Cerebellar cortex (tissue), 1 donor: ENCODE results near the gene SDK1.

Experiments
- DNase-seq: peaks from one replicate; pipeline ENCODE4 v3.0.0-alpha.2; 2015; ENCODE audit warnings: low spot score

SDK1 gene

DNA sequence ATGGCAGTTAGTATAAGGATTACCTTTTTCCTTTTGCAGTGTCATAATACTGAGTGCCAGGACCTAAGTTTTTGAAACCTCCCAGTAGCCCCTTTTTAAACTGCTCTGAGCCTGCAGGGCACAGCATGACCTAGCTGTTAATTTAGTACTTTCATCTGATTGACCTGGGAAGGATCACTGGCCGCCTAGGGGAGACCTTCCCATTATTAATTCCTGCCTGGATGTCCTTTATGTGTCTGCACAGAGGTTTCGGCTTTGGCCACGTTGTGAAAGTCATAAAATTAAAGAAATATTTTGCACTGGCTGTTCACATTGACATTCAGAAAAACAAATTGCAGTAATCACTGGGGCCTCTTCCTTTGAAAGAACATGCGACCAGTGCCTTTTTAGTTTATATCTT lies 290.2 kb downstream of the SDK1 start:
- no peak for DNase-seq

DNA sequence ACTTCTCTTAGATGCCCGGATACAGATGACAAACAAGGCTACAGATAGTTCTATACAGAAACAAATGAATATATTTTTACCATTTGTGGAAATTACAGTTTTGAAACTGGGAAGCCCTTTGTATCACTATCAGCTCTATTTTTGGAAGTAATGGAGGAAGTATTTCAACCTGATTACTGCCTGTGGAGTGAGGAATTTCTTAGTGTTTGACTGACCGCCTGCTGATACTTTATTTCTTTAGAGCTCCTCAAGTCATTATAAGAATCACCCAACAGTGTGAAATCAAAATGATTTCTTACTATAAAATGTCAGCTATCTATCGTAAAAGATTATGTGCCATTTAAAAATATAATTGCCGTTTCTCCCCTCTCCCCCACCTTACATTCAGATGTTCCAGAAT lies 290.9 kb downstream of the SDK1 start:
- no peak for DNase-seq

DNA sequence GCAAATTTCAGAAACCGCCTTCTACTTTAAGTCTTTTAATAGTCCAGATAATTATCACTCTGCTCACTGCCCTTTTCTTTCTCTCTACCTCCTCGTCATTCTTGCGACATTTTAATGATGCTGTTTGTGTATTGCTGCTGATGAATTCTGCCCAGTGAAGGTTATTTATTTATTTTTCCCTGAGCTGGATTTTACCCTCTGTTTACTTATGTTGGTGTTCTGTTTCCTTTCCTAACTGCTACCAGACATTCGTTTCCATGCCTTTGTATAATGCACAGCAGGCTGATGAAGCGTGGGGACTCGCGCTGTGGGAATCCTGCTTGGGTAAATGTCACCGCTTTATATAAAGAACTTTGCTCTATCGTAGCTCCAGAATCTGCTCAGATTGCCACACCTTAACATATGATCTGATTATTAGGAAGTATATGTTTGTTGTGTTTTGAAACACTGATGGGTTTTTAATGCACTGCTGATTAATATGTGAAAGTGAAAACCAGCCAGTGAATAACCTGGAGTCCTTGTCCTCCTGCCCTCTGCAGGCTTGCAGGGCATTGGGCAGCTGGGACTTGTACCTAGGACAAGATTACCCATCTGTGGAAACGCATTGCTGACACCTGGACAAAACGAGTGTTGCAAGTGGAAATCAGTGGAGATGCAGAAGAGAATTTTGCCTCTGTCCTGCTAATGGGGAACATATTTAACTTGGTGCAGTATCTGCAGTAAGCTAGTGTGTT lies 291.5 kb downstream of the SDK1 start:
- no peak for DNase-seq

DNA sequence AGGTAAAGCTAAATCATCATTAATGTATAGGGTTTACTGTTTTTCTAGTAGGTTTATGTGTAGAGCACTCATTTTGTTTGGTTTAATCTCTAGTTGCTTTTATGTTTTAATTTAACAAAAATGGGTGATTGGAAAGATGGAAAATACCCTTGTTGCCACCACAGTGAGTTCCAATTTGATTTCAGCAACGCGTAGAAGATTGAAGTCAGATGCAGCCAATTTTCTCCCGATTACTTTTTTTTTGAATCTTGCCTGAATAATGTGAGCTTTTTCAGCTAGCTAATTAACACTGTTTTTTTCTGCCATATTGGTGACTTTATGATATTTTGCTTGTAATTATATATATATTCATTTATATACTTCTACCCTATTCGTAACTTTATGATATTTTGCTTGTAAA lies 293.8 kb downstream of the SDK1 start:
- no peak for DNase-seq

DNA sequence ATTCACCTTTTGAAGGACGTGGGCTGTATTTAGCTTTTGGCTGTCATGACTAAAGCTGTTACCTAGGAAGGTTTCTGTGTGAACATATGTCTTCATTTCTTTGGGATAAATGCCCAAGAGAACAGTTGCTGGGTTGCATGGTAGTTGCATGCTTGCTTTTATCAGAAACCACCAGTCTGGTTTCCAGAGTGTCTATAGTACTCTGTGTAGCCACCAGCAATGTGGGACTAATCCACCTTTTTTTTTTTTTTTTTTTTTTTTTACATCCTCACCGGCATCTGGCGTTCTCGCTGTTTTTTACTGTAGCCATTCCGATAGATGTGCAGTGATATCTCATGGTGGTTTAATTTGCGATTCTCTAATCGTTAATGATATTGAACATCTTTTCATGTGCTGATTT lies 297.8 kb downstream of the SDK1 start:
- peak; percentile 1 for DNase-seq

DNA sequence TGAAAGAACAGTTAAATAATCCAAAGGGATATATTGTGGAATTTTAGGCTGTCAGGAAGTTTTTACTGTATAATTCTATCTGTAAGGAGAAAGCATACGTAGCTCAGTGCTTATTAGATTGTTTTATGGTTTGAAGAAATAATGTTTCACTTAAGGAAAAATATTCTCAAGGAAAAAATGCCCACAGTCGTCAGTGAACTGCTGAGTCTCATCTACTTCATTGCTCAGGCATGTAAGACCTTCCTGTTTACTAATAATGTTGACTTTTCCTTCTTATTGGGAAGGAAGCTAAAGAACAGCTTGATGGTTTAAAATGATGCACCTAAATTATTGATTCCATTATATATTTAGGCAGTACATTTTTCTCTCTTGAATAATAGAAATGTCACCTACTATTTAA lies 304.2 kb downstream of the SDK1 start:
- DNase-seq, result no peak

DNA sequence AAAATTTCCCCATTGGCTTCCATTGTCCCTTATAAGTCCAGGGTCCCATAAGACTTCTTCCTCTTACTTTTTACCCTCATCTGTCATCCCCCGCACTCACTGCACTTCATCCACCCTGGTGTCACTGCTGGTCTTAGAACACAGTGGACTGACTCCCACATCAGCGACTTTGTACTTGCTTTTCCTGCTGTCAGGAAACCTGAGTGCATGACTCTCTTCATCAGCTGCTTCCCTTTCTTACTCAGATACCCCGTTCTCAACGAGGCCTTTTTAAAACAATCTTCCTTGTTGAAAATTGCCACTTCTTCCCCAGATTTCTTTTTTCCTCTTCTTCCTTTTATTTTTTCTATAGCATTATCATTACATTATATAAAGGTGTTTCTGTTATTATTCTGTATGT lies 305.4 kb downstream of the SDK1 start:
- no peak for DNase-seq

DNA sequence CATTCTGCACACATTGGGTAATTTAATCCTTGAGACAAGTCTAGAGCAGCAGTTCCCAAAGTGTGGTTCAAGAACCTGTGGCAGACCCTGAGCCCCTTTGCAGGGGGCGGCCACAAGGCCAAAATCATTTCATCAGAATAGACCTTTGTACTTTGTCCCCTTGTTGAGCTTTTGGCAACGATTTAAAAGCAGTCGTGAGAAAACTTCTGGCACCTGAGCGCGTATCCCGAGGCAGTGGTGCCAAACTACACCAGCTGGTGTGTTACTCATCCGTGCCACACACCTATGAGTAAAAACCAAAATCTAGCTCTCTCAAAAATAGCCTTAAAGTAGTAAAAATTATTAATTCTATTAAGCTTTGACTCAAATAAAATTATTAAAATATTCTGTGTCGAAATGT lies 306.8 kb downstream of the SDK1 start:
- DNase-seq, result no peak

DNA sequence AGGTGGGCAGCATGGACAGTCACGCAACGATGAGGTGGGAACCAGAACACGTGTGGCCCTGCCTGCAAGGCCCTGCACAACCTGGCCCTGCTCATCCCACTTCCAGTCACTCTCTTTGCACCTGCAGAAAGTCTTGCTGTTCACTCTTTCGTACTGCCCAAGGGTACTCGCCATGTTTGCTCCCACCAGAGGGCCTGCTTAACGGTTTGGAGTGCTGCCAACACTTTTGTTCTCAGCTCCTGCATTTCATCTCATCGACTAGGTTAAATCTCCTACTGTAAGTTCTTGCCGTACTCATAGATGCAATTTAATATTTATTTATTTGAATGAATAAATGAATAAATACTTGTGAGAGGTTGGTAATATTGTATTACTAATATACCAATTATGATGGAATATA lies 315.3 kb downstream of the SDK1 start:
- no peak for DNase-seq

DNA sequence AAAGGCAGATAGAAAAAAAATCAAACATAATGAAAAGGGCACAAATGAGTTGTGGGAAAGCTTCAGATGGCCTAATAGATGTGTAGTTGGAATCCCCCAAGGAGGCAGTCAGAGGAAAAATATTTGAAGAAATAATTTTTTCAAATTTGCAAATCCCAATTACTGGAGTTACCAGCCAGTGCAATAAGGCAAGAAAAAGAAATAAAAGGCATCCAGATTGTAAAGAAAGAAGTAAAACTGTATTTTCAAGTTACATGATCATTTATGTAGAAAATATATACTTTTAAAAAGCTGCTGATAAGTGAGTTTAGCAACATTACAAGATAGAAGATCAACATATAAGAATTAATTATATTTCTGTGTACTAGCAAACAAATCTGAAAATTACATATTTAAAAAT lies 329.0 kb downstream of the SDK1 start:
- DNase-seq, result no peak

DNA sequence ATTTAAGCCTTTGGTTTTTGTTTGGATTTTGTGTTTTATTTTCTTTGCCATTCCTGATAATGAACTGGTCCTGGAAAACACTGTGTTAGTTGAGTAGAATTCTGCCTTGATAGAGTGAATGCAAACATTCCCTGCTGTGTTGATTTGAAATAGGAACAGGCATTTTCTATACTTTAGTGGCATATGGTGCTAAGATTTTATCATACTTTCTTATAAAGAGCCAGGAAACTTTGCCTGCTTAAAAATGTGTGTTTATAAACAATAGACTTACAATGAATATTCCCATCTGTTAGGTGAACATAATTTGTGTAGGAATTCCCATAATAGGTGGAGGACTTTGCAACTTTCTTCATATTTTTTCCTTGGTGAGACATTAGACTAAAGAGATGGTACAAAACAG lies 333.3 kb downstream of the SDK1 start:
- no peak for DNase-seq

DNA sequence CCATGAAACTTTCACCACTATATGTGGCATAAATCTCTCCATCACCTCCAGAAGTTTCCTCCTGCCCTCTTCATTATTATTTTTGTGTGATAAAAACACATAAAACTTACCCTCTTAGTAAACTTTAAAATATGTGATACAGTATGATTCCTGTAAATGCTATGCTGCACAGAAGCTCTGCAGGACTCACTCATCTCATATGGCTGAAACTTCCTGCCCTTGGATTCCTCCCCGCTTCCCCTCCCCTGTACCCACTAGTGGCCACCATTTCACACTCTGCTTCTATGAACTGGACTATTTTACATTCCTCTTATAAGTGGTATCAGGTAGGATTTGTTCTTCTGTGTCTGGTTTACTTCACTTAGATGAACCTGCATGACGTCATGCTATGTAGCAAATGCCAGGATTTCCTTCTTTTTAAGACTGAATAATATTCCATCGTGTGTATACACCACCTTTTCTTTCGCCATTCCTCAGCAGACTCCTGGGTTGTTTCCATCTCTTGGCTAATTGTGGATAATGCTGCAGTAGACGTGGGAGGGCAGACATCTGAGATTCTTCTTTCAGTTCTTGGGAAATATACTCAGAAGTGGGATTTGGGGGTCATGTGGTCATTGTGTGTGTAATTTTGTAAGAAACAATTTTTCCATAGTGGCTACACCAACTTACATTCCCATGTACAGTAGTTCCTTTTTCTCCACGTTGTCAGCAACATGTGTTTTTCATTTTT lies 335.2 kb downstream of the SDK1 start:
- DNase-seq, result no peak

DNA sequence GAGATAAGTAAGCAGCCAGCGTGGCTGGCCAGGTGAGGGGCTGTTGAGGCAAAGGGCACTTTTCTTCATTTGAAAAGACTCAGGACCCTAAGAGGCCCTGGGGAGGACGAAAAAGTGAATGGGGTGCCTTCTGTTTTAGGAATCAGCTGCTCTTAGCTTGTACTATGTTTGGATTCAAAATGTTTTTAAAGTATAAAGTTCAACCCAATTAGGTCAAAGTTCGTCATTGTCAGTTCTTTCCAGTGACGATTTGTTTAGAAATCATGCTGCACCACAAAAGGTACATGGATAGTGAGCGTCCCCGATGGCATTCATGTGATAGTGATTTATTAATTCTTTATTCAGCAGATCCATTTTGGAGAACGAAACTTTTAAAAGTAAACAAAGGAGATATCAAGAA lies 338.2 kb downstream of the SDK1 start:
- no peak for DNase-seq

DNA sequence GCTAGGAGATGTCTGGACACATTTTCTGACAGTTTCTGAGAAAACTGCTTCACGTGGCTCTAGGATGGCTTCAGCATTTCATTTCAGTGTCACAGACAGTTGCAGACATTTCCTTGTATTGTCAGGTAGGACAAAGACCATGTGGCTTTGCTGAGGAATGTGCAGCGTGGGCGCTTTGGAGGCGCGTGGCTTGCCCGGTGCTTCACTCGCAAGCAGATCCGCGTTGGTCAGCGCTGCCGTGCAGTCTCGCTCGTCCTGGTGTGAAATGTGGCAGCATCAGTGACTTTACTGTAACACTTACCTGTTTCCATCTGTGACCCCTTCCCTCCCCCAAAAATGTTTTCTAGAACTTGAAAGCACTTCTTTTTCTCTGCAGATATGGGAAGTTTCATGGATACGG lies 340.5 kb downstream of the SDK1 start:
- no peak for DNase-seq

DNA sequence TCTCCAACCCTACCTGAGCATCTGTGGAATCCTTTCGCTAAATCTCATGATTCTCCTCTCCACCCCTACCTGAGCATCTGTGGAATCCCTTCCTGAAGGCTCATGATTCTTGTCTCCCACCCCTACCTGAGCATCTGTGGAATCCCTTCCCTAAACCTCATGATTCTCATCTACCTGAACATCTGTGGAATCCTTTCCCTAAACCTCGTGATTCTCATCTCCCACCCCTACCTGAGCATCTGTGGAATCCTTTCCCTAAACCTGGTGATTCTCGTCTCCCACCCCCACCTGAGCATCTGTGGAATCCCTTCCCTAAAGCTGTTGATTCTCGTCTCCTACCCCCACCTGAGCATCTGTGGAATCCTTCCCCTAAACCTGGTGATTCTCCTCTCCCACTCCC lies 342.0 kb downstream of the SDK1 start:
- DNase-seq, result no peak

DNA sequence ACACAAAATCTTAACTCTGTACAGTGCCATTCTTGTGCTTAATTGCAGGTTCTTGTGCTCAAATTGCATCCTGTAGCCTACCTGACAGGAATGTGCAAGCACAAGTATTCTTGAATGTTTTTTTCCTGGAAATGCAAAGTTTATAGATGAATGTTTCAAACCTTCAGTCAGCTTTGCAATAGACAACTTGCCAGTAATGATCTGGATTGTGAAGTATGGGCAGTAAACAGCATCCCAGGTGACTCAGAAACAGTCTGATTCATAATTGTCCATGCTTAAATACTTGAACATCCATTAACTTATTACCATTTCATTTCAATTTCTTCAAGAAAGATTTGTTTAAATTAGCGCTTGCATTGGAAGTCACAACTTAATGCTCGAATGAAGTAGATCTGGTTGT lies 347.2 kb downstream of the SDK1 start:
- no peak for DNase-seq

DNA sequence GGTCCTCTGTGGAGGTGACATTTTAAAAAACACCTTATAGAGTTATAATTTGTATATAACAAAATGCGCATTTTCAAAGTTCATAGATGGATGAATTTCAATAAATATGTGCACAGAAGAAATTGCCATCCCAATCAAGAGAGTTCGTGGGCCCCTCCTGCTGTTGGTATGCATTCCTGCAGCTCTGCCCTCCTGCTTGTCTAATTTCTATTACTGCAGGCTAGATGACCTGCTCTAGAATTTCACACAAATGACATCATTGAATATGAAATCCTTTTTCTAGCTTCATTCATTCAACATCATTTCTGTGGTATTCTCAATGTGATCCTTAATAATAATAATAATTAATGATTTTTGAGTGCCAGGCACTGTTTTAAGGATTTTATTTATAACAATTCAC lies 348.2 kb downstream of the SDK1 start:
- DNase-seq, result no peak

DNA sequence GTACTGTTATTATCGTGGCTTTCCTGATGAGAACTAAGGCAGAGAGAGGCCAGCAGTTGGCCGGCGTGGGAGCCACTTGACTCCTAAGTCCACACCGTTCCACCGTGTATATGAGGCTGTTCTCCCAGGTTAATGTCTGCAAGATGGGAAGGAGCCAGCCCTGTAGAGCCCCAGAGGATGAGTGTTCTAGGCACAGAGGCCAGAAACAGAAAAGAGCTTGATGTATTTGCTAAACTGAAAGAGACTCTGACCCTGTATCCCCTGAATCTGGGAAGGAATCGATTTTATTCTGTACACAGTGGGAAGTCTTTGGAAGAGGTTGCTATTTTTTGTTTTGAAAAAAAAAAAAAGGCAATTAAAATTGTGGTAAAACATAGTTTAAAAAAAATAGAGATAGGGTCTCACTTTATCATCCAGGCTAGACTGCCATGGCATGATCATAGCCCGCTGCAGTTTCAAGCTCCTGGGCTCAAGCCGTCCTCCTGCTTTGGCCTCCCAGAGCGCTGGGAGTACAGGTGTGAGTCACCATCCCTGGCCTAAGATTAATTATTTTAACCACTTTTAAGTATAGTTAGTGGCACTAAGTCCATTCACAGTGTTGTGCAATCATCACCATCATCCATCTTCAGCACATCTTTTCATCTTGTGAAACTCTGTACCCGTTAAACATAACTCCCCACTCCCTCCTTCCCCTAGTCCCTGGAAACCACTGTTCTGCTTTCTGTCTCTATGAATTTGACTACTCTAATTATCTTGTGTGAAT lies 348.8 kb downstream of the SDK1 start:
- no peak for DNase-seq

DNA sequence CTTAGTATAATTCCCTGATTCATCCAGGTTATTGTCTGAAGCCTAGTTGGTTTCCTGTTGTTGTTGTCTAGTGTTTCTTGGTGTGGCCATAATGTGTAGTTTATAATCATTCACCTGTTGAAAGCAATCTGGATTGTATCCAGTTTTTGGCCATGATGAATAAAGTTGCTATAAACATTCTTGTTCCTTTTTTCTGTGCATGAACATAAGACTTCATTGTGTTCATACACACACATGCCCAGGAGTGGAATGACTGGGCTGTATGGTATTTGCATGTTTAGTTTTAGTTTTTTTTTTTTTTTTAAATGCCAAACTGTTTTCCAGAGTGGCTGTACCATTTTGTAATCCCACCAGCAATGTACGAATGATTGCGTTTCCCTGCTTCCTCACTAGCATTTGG lies 349.8 kb downstream of the SDK1 start:
- no peak for DNase-seq

DNA sequence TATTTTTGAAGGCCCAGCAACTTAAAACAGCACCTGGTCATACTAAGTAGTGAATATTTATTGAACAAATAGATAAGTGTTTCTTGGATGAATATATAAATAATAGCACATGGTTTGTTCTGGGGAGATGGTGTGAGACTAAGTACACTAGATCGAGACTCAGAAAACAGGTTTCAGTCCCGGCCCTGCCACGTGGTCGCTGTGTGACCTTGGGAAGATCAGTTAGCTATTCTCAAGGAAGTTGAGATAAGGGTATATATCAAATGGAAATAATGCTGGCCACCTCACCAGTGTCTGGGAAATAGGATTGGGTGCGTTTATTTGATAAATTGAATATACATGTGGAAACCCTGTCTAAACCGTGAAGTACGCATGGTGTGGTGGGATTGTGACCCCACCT lies 354.6 kb downstream of the SDK1 start:
- no peak for DNase-seq

DNA sequence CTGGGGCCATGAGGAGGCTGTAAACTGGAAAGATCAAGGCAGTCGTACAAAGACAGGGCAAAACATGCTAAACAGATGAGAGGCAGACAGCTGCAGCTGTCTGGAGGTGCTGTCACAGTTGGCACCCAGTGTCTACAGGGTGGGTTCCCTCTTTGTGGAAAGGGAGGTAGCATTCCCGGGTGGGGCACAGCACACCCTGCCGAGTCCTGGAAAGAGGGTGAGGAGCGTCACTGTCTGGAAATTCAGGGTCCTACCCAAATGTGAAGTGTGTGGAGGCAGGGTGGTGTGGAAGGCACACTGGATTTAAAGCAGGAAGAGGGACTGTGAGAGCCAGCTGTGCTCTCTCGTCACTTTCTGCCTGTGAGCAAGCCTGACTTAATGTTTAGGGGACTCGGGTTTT lies 356.2 kb downstream of the SDK1 start:
- no peak for DNase-seq

DNA sequence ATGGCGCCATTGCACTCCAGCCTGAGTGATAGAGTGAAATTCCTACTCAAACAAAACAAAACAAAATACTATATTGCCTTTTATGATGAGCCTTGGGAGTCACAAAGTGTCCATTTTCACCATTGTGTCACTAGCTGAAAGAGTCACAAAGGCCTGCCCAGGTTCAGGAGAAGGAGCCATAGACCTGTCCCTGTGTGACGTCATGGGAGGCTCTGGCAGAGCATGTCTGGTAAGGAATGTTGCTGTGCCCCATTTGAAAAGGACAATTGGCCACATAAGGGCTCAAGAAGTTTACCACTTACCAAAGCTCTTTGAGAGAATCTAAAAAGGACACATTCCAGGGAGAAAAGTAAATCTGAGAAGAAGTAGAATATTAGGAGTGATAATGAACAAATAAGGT lies 367.7 kb downstream of the SDK1 start:
- DNase-seq, result no peak

DNA sequence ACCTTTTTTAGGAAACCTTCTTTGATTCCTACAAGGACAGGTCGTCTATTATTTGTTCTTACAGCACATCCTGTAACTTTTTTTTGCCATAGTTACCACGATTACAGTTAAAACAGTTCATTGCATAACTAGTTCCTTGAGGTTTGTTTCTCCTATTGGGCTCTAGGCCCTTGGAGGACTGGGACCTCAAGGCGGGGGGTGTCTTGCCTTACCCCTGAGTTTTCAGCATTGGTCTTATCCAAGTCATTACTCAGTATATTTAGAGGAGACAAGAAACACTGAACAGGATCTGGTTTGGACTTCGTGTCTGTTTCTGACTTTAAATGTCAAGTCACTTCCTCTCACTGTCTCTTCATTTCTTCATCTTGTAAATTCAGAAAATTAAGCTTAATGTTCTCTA lies 369.8 kb downstream of the SDK1 start:
- DNase-seq, result no peak
